Testis (tissue), 3 donors: Measurements from ENCODE around the gene NAT14. TPM values are rescaled to one million over a fixed set of nuclear protein-coding genes. Genes with fewer than 3 reads are reported as not detected.

Experiments
- DNase-seq: peaks from one replicate; pipeline ENCODE4 v3.0.0-alpha.2; 2019
- H3K27ac ChIP-seq, 2 donors: fragments of 200-600 bp; sonication (generic); one replicate each; pipeline ENCODE4 v1.5.1; 2019
- H3K27me3 ChIP-seq: fragments of 200-600 bp; sonication (generic); one replicate; pipeline ENCODE4 v1.5.1; 2019
- H3K36me3 ChIP-seq: fragments of 200-600 bp; sonication (generic); one replicate; pipeline ENCODE4 v1.5.1; 2017; ENCODE audit warnings: low read depth; ENCODE audit errors: missing control alignments
- H3K4me1 ChIP-seq: fragments of 200-600 bp; sonication (generic); one replicate; pipeline ENCODE4 v1.5.1; 2019
- H3K4me3 ChIP-seq, 2 donors: fragments of 200-600 bp; sonication (generic); one replicate each; pipeline ENCODE4 v1.5.1; 2017 to 2019
- H3K9me3 ChIP-seq: fragments of 200-600 bp; sonication (generic); one replicate; pipeline ENCODE4 v1.5.1; 2017
- POLR2A ChIP-seq: fragments of 450-650 bp; IDR thresholded peaks from one replicate; pipeline ENCODE4 v1.6.1; 2017; ENCODE audit warnings: antibody characterized with exemption, mild to moderate bottlenecking, moderate library complexity
- WGBS, 2 donors: methylation state at CpG; one replicate each; pipeline ENCODE4 v1.1.5; 2018; 5-methylcytosine and 5-hydroxymethylcytosine counted together
- intact Hi-C: fragments of 100-400 bp; cut with DNase I; formaldehyde crosslinking; loops from one replicate; pipeline ENCODE4 v1.15.1; 2023; ENCODE audit warnings: low total_unique reads
- polyA plus RNA-seq: library from polyadenylated mRNA; stranded (reverse); fragments of 350-450 nt; fragmentation: Illumina TruSeq; extraction: RNeasy Lipid Tissue Mini Kit (QIAGEN cat#74804); gene quantifications from one replicate; pipeline ENCODE4 v1.2.3, GENCODE V29; 2014; ENCODE audit warnings: low read depth, low replicate concordance; ENCODE audit not compliant: insufficient read depth
- total RNA-seq, 2 donors: library from RNA; depleted of rRNA; stranded (reverse); fragments of >200 nt; gene quantifications; one replicate each; pipeline ENCODE4 v1.2.3, GENCODE V29; 2016
- TF ChIP-seq, protein P1 (sequence below), 3 experiments: fragments of 450-650 bp in 2 of 3; fragments of 200-600 bp in 1 of 3; sonication (generic) in 1 of 3; IDR thresholded peaks; one replicate each; pipeline ENCODE4 v1.5.1; 2016 to 2019; ENCODE audit warnings: antibody characterized with exemption in 3 of 3, mild to moderate bottlenecking in 2 of 3, moderate library complexity in 1 of 3

Gene NAT14
- total and polyA plus RNA-seq, 3 donors from 2014 or later: 12.0 to 17.3 (median 16.0) TPM

- DNase-seq: no peak
- Histone ChIP-seq H3K4me3 (no peak overlapping the region), H3K27ac (no peak overlapping the region), H3K9me3 (no peaks in the 10 kb centered on the region), H3K4me1 (peaks cover 33% of the 10 kb centered on the region), H3K27me3 (no peaks in the 10 kb centered on the region), H3K36me3 (no peaks in the 10 kb centered on the region)
- TF ChIP-seq, protein P1, sequence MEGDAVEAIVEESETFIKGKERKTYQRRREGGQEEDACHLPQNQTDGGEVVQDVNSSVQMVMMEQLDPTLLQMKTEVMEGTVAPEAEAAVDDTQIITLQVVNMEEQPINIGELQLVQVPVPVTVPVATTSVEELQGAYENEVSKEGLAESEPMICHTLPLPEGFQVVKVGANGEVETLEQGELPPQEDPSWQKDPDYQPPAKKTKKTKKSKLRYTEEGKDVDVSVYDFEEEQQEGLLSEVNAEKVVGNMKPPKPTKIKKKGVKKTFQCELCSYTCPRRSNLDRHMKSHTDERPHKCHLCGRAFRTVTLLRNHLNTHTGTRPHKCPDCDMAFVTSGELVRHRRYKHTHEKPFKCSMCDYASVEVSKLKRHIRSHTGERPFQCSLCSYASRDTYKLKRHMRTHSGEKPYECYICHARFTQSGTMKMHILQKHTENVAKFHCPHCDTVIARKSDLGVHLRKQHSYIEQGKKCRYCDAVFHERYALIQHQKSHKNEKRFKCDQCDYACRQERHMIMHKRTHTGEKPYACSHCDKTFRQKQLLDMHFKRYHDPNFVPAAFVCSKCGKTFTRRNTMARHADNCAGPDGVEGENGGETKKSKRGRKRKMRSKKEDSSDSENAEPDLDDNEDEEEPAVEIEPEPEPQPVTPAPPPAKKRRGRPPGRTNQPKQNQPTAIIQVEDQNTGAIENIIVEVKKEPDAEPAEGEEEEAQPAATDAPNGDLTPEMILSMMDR (IDR thresholded peaks at IDR 0.05): no peak
- TF ChIP-seq POLR2A: no peak
- intact Hi-C loops: no loop called here
- 76 to 88% methylated on average over 12 of the region's 12 CpGs for WGBS, 2 donors
Measured at GRCh38 chr19:55478364-55478763, 6.6 kb upstream of the NAT14 start.

DNA sequence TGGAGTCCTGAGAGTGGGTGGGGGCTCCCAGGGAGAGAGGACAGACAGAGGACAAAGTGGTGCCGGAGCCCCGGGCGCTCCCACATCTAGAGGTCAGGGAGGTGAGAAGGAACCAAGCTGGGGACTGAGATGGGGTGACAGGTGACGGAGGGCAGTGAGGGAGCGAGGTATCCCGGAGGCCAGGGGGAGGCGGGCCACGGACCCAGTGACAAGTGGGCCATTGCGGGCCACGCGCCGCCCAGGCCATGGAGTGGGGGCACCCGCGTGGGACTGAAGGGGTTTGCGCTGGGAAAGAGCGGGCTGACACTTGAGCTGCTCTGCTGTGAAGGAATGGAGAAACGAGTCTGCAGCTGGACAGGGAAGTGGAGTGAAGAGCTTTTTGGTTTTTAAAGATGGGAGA, 5.9 kb upstream of the NAT14 start:
- Histone ChIP-seq H3K27me3 (no peaks in the 10 kb centered on the region), H3K27ac (peak overlapping the region; percentile 19 to 39), H3K4me1 (peaks cover 35% of the 10 kb centered on the region), H3K9me3 (no peaks in the 10 kb centered on the region), H3K4me3 (no peak overlapping the region), H3K36me3 (no peaks in the 10 kb centered on the region)
- 78 to 83% methylated on average over 16 to 17 of the region's 17 CpGs for WGBS, 2 donors
- no peak for DNase-seq
- intact Hi-C loops: no loop called here
- TF ChIP-seq POLR2A: no peak
- TF ChIP-seq, protein P1 (IDR thresholded peaks at IDR 0.05): no peak

DNA sequence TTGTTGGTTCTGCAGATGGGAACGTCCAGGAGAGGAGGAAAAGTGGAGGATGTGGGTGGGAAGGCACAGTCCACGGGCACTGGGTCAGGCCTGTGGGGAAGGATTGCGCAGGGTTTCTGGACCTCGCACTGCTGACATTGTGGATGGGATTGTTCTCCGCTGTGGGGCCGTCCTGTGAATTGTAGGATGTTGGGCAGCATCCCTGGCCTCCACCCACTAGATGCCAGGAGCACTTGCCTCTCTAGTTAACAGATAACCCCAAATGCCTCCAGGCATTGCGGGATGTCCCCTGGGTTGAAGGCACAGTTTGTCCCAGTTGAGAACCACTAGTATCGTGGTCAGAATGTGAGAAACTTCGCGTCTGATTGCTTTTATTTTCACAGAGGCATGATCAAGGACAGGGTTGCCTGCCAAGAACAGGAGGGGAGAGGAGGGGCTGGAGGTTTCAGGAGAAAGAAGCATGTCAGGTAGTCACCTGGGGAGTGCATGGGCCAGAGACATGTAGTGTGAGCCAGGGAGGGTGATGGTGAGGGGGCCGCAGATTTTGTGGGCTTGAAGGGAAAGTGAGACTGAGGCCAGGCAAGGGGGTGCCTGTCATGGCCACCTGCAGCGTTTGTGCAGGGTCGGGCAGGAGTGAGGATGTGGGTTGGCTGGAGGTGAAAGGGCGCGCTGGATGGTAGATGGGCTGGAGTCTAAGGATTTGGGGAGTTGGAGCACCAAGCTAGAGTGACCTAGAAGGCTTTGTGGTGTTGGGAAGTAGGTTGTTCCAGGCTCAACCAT, 5.3 kb upstream of the NAT14 start:
- no peak for TF ChIP-seq POLR2A
- TF ChIP-seq, protein P1 (IDR thresholded peaks at IDR 0.05): no peak
- DNase-seq: no peak
- Histone ChIP-seq H3K36me3 (no peaks in the 10 kb centered on the region), H3K27me3 (no peaks in the 10 kb centered on the region), H3K4me3 (no peak overlapping the region), H3K9me3 (no peaks in the 10 kb centered on the region), H3K27ac (peak overlapping the region in 1 of 2 donors; percentile 39), H3K4me1 (peaks cover 41% of the 10 kb centered on the region)
- 62 to 68% methylated on average over 14 of the region's 15 CpGs for WGBS, 2 donors
- intact Hi-C loops: no loop called here

DNA sequence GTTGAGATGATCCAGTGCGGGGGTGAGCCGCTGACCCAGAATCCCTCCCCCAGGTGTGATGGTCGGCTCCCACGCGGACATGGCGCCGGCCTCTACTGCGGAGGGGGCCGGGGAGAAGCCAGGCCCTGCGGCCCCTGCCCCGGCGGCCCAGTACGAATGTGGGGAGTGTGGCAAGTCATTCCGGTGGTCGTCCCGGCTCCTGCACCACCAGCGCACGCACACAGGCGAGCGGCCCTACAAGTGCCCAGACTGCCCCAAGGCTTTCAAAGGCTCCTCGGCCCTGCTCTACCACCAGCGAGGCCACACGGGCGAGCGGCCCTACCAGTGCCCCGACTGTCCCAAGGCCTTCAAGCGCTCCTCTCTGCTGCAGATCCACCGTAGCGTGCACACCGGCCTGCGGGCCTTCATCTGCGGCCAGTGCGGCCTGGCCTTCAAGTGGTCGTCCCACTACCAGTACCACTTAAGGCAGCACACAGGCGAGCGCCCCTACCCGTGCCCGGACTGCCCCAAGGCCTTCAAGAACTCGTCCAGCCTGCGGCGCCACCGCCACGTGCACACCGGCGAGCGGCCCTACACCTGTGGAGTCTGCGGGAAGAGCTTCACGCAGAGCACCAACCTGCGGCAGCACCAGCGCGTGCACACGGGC, 3.7 kb upstream of the NAT14 start:
- H3K4me1 ChIP-seq: peaks cover 51% of the 10 kb centered on the region
- WGBS, 2 donors: 77 to 82% methylated on average over 5 to 52 of the region's 52 CpGs
- H3K9me3 ChIP-seq: no peaks in the 10 kb centered on the region
- TF ChIP-seq, protein P1 (IDR thresholded peaks at IDR 0.05): no peak
- no peak for TF ChIP-seq POLR2A
- intact Hi-C loops: no loop called here
- H3K36me3 ChIP-seq: no peaks in the 10 kb centered on the region
- no peaks in the 10 kb centered on the region for H3K27me3 ChIP-seq
- H3K4me3 ChIP-seq: peak overlapping the region in 1 of 2 donors; percentile 34
- H3K27ac ChIP-seq: no peak overlapping the region
- no peak for DNase-seq
